ENCODE data around the gene CTNNA2.
"Not testable (repeated sequence)": the region's sequence is repeated elsewhere in the genome, so short reads cannot be mapped to it uniquely, and the experiment has no call there.

The CTNNA2 gene

DNA sequence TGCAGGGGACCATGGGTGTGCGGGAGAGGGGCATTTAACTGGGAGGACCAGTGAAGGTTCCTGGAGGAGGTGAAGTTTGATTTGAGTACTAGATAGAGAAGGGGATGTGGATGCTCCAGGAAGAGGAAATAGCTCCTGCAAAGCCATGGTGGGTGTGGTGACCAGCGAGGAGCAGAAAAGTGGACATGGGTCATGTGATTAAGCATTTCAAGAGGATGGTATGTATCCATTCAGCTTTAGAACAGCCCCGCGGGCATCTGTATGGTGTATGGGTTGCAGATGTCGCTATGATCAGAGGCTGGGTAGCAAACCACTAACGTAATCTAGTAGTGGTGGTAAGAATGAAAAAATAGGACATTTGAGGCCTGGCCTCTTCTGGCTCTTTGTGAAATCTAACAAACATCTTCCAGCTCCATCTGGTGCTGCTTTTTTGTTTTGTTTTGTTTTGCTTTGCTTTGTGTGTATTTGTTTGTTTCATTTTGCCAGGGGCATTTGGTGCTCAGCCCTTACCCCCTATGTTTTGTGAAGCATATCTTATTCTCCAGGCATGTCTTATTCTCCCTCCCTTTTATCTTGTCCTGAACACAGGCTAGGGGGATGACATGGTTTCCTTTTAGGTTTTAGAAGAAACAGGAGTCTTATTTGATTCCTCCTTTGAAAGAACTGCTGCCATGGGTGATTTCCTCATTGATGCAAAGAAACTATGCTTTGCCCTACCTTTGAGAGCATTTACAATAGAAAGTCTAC, 565.6 kb downstream of the CTNNA2 start:
- H3K27ac ChIP-seq = no peak overlapping the region
- TF ChIP-seq ZFX (IDR thresholded peaks at IDR 0.05; ENCODE audit: borderline replicate concordance) = no peak
- TF ChIP-seq CTCF (IDR thresholded peaks at IDR 0.05) = no peak

GRCh38 chr2:80080957-80081356, 568.1 kb downstream of the CTNNA2 start:
- TF ChIP-seq CTCF (IDR thresholded peaks at IDR 0.05) = no peak
- no peak for TF ChIP-seq ZFX (IDR thresholded peaks at IDR 0.05; ENCODE audit: borderline replicate concordance)
- no peak overlapping the region for H3K27ac ChIP-seq

DNA sequence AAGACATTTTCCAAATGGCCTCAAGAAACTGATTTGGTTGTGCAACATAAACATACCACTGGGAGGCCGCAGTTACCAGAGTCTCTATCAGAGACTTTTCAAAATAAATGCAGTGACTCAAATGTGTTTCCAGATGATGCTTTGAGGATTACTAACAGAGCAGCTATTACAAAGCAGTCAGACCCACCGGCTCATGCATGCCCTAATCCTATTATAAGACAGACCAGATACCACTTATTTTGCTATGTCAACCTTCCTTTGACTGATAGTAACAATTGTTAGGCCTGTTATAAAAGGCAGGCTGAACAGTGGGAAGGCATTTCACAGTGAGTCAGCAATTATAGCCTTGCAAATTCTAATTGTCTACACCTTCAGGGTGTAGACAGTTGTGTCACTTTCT, 574.0 kb downstream of the CTNNA2 start:
- no peak for TF ChIP-seq CTCF (IDR thresholded peaks at IDR 0.05)
- TF ChIP-seq ZFX (IDR thresholded peaks at IDR 0.05; ENCODE audit: borderline replicate concordance) = no peak
- no peak overlapping the region for H3K27ac ChIP-seq

DNA sequence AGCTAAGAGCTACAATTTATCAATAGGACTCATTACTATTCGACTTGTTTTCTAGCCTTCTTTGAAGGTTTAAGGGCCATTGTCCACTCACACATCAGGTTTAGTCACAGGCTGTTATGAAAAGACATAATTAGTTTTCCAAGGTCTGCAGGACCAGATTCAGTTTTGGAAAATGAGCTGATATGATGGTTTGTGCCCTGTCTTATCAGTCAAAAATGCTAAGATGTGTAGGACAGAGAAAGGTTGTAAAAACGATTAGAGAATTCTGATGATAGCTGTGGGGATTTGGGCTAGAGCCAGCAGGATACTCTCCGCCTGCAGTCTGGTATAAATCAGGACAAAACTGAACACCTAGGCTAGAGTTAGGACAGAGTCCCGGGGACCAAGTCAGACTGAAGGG, 578.4 kb downstream of the CTNNA2 start:
- H3K27ac ChIP-seq = no peak overlapping the region
- no peak for TF ChIP-seq ZFX (IDR thresholded peaks at IDR 0.05; ENCODE audit: borderline replicate concordance)
- no peak for TF ChIP-seq CTCF (IDR thresholded peaks at IDR 0.05)

DNA sequence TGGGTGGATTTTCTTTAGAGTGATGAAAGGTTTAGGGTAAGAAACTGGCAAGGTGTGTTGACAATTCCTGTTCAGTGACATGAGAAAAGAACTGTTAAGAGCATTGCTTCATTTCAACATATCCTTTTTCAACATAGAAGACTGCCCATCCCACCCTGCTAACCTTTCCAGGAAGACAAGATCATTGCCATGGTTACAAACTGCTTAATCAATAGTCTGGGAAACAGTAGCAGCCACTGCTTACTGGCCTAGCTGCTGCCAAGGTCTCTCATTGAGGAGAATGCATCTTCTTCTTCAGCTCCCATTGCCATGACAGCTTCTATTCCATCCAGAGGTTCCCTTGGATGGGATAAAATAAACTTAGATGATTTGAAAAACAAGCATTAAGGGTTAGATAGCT, 579.6 kb downstream of the CTNNA2 start:
- TF ChIP-seq ZFX (IDR thresholded peaks at IDR 0.05; ENCODE audit: borderline replicate concordance) (no peak), CTCF (IDR thresholded peaks at IDR 0.05) (no peak)

GRCh38 chr2:80098503-80098902, 585.7 kb downstream of the CTNNA2 start:
- H3K27ac ChIP-seq = not testable (repeated sequence)

More for the DNA sequence above, 579.6 kb downstream of the CTNNA2 start:
- H3K27ac ChIP-seq = no peak overlapping the region

GRCh38 chr2:80102026-80102425, 589.2 kb downstream of the CTNNA2 start:
- no peak for TF ChIP-seq CTCF (IDR thresholded peaks at IDR 0.05)
- no peak for TF ChIP-seq ZFX (IDR thresholded peaks at IDR 0.05; ENCODE audit: borderline replicate concordance)
- H3K27ac ChIP-seq = no peak overlapping the region

Measured in 22Rv1 (cell line).